Measurements from ENCODE around the gene TTC21B.

DNA sequence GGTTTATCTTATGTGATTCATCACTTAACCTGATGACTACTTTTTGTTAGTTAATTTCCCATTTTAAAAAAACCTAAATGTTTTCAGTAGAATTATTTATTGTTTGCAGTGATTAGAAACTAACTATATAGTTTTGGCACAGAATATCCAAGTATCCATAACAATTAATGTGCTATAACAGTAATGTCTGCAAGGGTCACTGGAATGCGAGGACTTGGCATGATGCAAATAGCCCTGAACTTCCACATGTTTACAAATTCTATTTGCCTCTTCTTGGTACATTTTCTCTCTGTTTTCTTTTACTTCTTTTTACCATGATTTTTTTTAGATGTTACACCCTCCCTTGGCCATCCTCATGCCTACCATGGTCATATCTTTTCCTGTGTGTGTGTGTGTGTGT is 110.2 kb downstream of the TTC21B start:
- TF ChIP-seq CTCF (IDR thresholded peaks at IDR 0.05; ENCODE audit: low read length) (no peak), EZH2 (IDR thresholded peaks at IDR 0.05; ENCODE audit: borderline replicate concordance, low read length) (no peak)
